HCT116 (cell line): ENCODE data around the gene SUPT4H1.

Source experiments
- POLR2A ChIP-seq: IDR thresholded peaks from 2 replicates; pipeline ENCODE4 v1.7.0; 2011; ENCODE audit warnings: borderline replicate concordance; ENCODE audit not compliant: insufficient read depth, insufficient read length; ENCODE audit errors: extremely low read depth
- TF ChIP-seq, protein P1 (sequence below), 3 experiments: fragments of 200-600 bp in 1 of 3; sonication (generic) in 1 of 3; IDR thresholded peaks in 2 of 3; conservative IDR thresholded peaks in 1 of 3; 2 replicates each; pipeline ENCODE4 v1.5.1; 2012 to 2017; ENCODE audit warnings: low read depth in 2 of 3, low read length in 2 of 3, antibody characterized with exemption in 1 of 3, borderline replicate concordance in 1 of 3, control low read depth in 1 of 3, mild to moderate bottlenecking in 1 of 3, mixed read lengths in 1 of 3, mixed run types in 1 of 3, moderate library complexity in 1 of 3; ENCODE audit not compliant: insufficient read depth in 1 of 3

DNA sequence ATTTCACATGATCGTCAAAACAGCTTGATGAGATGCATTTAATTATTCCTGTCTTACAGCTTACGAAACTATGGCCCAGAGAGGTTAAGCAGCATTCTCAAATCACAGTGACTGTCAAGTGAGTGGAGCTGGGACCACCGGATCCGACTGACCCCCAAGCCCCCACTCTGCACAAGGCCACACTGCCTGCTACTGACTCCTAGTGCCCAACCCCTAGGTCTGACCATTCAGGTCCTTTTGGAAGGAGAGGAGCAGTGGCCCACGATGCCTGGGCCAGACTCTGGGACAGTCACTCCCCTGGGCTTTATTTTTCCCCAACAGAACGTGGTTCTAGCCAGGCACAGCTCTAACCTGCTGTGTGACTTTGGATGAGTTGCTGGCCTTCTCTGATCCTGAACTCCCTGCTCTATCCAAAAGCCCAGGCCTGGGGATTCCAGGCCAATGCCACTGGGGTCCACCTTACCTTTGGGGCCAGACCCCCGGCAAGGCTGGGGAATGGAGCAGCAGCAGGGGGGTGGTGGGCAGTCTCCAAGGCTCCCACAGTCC is 33.3 kb downstream of the SUPT4H1 start:
- TF ChIP-seq POLR2A, result no peak
- TF ChIP-seq, protein P1, sequence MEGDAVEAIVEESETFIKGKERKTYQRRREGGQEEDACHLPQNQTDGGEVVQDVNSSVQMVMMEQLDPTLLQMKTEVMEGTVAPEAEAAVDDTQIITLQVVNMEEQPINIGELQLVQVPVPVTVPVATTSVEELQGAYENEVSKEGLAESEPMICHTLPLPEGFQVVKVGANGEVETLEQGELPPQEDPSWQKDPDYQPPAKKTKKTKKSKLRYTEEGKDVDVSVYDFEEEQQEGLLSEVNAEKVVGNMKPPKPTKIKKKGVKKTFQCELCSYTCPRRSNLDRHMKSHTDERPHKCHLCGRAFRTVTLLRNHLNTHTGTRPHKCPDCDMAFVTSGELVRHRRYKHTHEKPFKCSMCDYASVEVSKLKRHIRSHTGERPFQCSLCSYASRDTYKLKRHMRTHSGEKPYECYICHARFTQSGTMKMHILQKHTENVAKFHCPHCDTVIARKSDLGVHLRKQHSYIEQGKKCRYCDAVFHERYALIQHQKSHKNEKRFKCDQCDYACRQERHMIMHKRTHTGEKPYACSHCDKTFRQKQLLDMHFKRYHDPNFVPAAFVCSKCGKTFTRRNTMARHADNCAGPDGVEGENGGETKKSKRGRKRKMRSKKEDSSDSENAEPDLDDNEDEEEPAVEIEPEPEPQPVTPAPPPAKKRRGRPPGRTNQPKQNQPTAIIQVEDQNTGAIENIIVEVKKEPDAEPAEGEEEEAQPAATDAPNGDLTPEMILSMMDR (IDR thresholded peaks at IDR 0.05 in 2 of 3, conservative IDR thresholded peaks at IDR 0.05 in 1 of 3; ENCODE audit: borderline replicate concordance in 1 of 3, insufficient read depth in 1 of 3, low read depth in 2 of 3, low read length in 2 of 3), result no peak
